Common myeloid progenitor, CD34-positive (primary cell): Measurements from ENCODE around the gene CHMP1B.

Source experiments
- CTCF ChIA-PET: fragments of 350-600 bp; sonication (Branson Sonifier 250); formaldehyde crosslinking; loops from one replicate; lab custom pipeline; 2021; ENCODE audit warnings: antibody characterized with exemption; lab: Charles Lee
- POLR2A ChIA-PET: fragments of 350-600 bp; sonication (Branson Sonifier 250); formaldehyde crosslinking; loops from one replicate; lab custom pipeline; 2021; ENCODE audit warnings: antibody characterized with exemption; lab: Charles Lee
- DNase-seq, 3 donors: peaks; one replicate each; pipeline versions ENCODE4 v3.0.0 to v3.0.0-alpha.2; 2013
- H3K27ac ChIP-seq, 2 experiments: 1 replicate in 1 of 2; 2 replicates in 1 of 2; pipeline ENCODE4 v1.7.0; 2013; ENCODE audit warnings: inconsistent platforms in 2 of 2, low read length in 2 of 2, mild to moderate bottlenecking in 2 of 2, low read depth in 1 of 2, moderate library complexity in 1 of 2; ENCODE audit not compliant: severe bottlenecking in 2 of 2, insufficient read depth in 1 of 2, poor library complexity in 1 of 2
- H3K27me3 ChIP-seq, 5 experiments: replicated peaks in 2 of 5; 1 replicate in 3 of 5; 2 replicates in 2 of 5; pipeline versions ENCODE4 v1.6.1 to v1.7.0; 2013; ENCODE audit warnings: low read length in 4 of 5, mild to moderate bottlenecking in 2 of 5, moderate library complexity in 2 of 5, inconsistent platforms in 1 of 5; ENCODE audit not compliant: insufficient read depth in 5 of 5, control insufficient read depth in 4 of 5
- H3K36me3 ChIP-seq, 4 experiments: 1 replicate in 2 of 4; 2 replicates in 2 of 4; pipeline versions ENCODE4 v1.6.1 to v1.7.0; 2013; ENCODE audit warnings: low read length in 3 of 4, control low read depth in 1 of 4, mild to moderate bottlenecking in 1 of 4; ENCODE audit not compliant: control insufficient read depth in 4 of 4, insufficient read depth in 4 of 4
- H3K4me1 ChIP-seq, 4 experiments: 1 replicate in 3 of 4; 2 replicates in 1 of 4; pipeline versions ENCODE4 v1.6.1 to v1.7.1; 2013; ENCODE audit warnings: low read length in 3 of 4, mild to moderate bottlenecking in 3 of 4, control low read depth in 1 of 4, inconsistent platforms in 1 of 4, moderate library complexity in 1 of 4; ENCODE audit not compliant: control insufficient read depth in 4 of 4, insufficient read depth in 4 of 4; ENCODE audit errors: control extremely low read depth in 1 of 4
- H3K4me3 ChIP-seq, 7 experiments: 1 replicate in 4 of 7; 2 replicates in 3 of 7; pipeline versions ENCODE4 v1.5.1 to v1.7.0; 2013; ENCODE audit warnings: mild to moderate bottlenecking in 7 of 7, low read length in 6 of 7, moderate library complexity in 6 of 7, inconsistent platforms in 2 of 7, low read depth in 2 of 7, control low read depth in 1 of 7; ENCODE audit not compliant: insufficient read depth in 4 of 7, control insufficient read depth in 1 of 7; ENCODE audit errors: extremely low read depth in 1 of 7
- H3K9me3 ChIP-seq, 5 experiments: 1 replicate in 4 of 5; 2 replicates in 1 of 5; pipeline versions ENCODE4 v1.6.1 to v1.7.1; 2013; ENCODE audit warnings: low read length in 4 of 5, mild to moderate bottlenecking in 2 of 5, inconsistent platforms in 1 of 5, low read depth in 1 of 5, moderate library complexity in 1 of 5; ENCODE audit not compliant: control insufficient read depth in 4 of 5, insufficient read depth in 2 of 5; ENCODE audit errors: control extremely low read depth in 1 of 5
- WGBS: methylation state at CpG from one replicate; pipeline ENCODE4 v1.1.5; 2013; ENCODE audit not compliant: insufficient coverage; 5-methylcytosine and 5-hydroxymethylcytosine counted together

CHMP1B gene

DNA sequence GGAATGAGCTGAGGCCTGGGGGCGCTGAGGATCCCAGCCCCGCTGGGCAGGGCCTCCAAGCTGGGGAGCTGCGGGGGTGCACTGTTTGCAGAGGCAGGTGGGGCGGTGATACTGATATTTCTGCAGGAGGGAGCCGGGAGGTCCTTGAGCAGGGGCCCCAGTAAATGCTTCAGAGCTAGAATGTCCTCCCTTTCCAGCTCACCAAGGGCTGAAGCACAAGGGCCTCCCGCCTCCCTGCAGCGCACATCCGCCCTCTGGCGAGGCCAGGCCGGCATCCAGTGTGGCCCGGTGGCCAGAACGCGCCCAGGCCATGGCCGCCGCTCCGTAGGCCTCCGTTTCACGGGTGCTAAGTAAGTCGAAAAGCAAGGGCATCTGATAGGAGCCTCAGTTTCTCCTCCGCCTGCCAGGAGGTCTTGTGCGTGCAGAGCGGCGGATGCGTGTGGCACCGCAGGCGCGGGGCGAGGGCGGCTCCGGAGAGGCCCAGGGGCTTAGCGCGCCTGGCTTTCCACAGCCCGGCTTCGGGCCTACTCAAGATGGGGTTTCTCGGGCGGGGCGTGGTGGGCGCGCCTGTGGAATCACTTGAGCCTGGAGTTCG is 29.5 kb upstream of the CHMP1B start:
- WGBS, result 99% methylated on average over 35 of the region's 40 CpGs
- ChIA-PET POLR2A (no interaction called here), CTCF (no interaction called here)
- Histone ChIP-seq H3K36me3 (no peaks in the 10 kb centered on the region), H3K9me3 (peaks cover 0 to 2% (median 2%) of the 10 kb centered on the region in 5 experiments), H3K27ac (no peak overlapping the region), H3K27me3 (peaks cover 0 to 3% (median 3%) of the 10 kb centered on the region in 5 experiments), H3K4me3 (no peak overlapping the region), H3K4me1 (no peaks in the 10 kb centered on the region)
- no peak for DNase-seq

DNA sequence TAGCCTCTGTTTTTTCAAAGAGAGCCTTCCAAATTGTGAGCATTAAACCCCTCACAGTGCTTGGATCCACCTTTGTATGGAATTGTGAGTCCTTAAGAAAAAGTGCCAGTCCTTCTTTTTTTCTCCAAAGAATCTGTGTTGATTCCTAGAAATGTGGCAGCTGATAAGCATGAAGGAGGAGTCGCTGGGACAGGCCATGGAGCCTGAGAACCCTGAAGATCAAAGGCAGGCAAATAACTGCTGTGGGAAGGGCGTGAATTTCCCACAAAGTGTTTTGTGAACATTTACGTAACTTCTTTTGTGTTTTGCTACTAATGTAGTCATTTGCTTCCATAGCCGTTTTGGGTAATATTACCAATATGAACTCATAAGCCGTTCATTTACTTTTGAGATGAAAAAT is 27.7 kb upstream of the CHMP1B start:
- no peak overlapping the region for H3K4me3 ChIP-seq
- ChIA-PET CTCF (no interaction called here), POLR2A (no interaction called here)
- H3K36me3 ChIP-seq, result no peaks in the 10 kb centered on the region
- H3K27ac ChIP-seq, result no peak overlapping the region
- WGBS, result 96% methylated on average over 3 of the region's 5 CpGs
- H3K9me3 ChIP-seq, result peaks cover 0 to 2% (median 2%) of the 10 kb centered on the region in 5 experiments
- H3K27me3 ChIP-seq, result peaks cover 0 to 3% (median 0%) of the 10 kb centered on the region in 5 experiments
- DNase-seq, result no peak
- H3K4me1 ChIP-seq, result no peaks in the 10 kb centered on the region

DNA sequence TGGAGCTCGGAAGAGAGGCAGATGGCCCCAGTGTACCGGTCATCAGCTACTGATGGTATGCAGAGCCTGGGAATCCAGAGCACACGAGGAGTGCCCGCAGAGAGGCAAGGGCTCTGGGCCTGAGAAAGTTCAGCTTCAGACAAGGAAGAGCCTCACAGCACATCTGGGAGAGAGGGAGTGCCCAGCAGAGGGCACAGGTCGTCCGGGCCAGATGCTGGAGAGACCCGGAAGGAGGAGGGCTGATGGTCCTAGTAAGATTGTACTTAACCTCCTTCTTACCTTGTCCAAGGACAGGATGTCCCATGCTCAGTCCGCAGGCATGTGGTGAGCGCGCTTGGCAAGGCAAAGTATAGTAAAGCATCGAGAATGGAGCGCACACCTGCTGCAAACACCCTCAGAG is 24.4 kb upstream of the CHMP1B start:
- WGBS, result 97% methylated on average over 5 of the region's 12 CpGs
- Histone ChIP-seq H3K36me3 (no peaks in the 10 kb centered on the region), H3K27ac (no peak overlapping the region), H3K4me3 (no peak overlapping the region), H3K4me1 (no peaks in the 10 kb centered on the region), H3K27me3 (no peaks in the 10 kb centered on the region), H3K9me3 (no peaks in the 10 kb centered on the region)
- no peak for DNase-seq
- ChIA-PET CTCF (interaction anchor here (1.5 kb wide), 1 partner anchor 110 kb away, joined by 3 read pairs; no protein-coding TSS in a partner anchor), POLR2A (no interaction called here)

DNA sequence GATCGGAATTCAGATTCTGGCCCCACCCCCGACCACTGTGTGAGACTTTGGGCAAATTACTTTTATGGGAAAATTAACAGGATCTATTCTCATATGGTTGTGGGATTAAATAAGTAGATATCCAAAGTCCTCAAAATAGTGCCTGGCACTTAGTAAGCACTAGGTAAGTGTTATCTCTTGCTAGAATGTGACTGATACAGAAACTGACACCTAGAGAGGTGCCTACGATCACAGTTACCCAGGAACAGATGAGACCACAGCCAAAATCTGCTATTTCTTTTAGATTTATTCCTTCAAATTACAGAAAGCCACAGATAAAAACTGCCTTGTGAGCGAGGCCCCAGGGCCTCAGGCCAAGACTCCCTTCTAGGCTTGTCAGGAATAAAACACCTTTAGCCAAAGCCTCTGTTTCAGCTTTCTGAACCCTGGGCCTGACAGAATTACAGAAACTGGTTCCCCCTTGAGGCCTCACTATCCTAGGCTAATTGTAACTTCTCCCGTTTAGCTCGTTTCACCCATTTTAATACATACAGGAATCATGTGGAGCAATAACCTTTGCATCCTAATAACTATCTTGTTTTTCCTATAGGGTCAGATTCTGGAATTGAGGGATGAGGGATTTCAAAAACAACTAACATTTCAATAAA is 22.3 kb upstream of the CHMP1B start:
- no peaks in the 10 kb centered on the region for H3K9me3 ChIP-seq
- no peak overlapping the region for H3K4me3 ChIP-seq
- ChIA-PET CTCF (interaction anchor here (1.4 kb wide), 1 partner anchor 21 kb away, joined by 3 read pairs; no protein-coding TSS in a partner anchor), POLR2A (no interaction called here)
- no peaks in the 10 kb centered on the region for H3K36me3 ChIP-seq
- no peaks in the 10 kb centered on the region for H3K27me3 ChIP-seq
- DNase-seq, result no peak
- H3K27ac ChIP-seq, result no peak overlapping the region
- 93% methylated on average over 4 of the region's 6 CpGs for WGBS
- H3K4me1 ChIP-seq, result no peaks in the 10 kb centered on the region

DNA sequence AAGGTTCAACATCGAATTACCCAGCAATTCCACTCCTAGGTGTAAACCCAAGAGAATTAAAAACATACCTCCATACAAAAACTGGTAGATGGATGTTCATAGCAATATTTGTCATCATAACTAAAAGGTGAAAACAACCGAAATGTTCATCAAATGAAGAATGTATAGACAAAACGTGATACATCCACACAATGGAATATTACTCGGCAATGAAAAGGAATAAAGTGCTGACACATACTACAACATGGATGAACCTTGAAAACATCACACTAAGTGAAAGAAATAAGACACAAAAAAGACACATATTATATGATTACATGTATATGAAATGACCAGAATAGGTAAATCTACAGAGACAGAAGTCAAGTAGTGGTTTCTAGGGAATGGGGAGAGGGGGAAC is 20.6 kb upstream of the CHMP1B start:
- ChIA-PET CTCF (no interaction called here), POLR2A (no interaction called here)
- Histone ChIP-seq H3K27me3 (peaks cover 0 to 2% (median 0%) of the 10 kb centered on the region in 5 experiments), H3K36me3 (no peaks in the 10 kb centered on the region), H3K27ac (no peak overlapping the region), H3K4me1 (no peaks in the 10 kb centered on the region), H3K9me3 (no peaks in the 10 kb centered on the region), H3K4me3 (no peak overlapping the region)
- DNase-seq, result no peak
- no CpG with 5 or more reads among the region's 4 CpGs for WGBS

DNA sequence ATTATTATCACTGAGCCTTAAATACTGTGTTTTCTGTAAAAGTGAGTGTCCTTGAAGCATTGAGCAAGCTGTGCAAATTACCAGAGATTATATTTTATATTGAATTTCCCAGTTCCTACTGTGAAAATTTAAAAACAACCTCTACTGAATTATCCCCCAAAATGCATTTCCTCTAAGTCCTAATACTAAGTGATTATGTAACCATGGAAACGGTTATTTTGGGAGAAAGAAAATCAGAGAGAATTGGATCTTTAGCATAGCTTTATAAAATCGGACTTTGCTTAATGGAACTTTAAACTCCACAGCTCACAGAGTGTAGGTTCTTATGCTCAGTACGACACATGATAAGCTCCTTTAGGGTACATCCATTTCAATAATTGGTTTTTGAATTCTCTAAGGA is 19.3 kb upstream of the CHMP1B start:
- Histone ChIP-seq H3K4me3 (no peak overlapping the region), H3K27me3 (peaks cover 0 to 2% (median 0%) of the 10 kb centered on the region in 5 experiments), H3K27ac (no peak overlapping the region), H3K9me3 (no peaks in the 10 kb centered on the region), H3K4me1 (no peaks in the 10 kb centered on the region), H3K36me3 (no peaks in the 10 kb centered on the region)
- CTCF ChIA-PET, result no interaction called here
- no peak for DNase-seq
- WGBS, result 100% methylated on average over 1 of the region's 3 CpGs
- POLR2A ChIA-PET, result no interaction called here

DNA sequence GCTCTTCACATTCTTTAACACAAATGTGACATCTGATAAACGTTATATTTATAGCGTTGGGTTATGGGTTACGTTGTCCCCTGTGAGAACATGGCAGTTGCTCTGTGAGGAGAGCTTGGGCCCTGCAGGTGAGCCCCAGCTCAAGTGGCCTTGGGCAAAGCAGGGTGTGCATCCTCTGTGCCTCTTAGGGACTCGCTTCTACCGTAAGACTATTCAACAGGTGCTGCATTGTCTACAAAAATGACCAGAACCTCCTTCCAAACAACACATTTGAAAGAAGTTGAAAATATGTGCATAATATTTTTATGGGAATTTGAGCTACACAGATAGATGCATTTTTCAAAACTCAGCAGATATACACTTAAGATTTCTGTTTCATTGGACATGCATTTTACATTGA is 16.4 kb upstream of the CHMP1B start:
- POLR2A ChIA-PET, result no interaction called here

More for the DNA sequence above, 16.4 kb upstream of the CHMP1B start:
- Histone ChIP-seq H3K27ac (no peak overlapping the region), H3K4me1 (no peaks in the 10 kb centered on the region), H3K36me3 (no peaks in the 10 kb centered on the region), H3K4me3 (no peak overlapping the region), H3K27me3 (peaks cover 0 to 2% (median 0%) of the 10 kb centered on the region in 5 experiments), H3K9me3 (no peaks in the 10 kb centered on the region)
- CTCF ChIA-PET, result interaction anchor here (1.7 kb wide), 1 partner anchor 107 kb away, joined by 4 read pairs; no protein-coding TSS in a partner anchor
- WGBS, result 88% methylated on average over 3 of the region's 5 CpGs
- no peak for DNase-seq
